Thyroid gland (tissue), 4 donors: Measurements from ENCODE around the gene LRRC36.

Experiments used
- CTCF ChIP-seq, 6 experiments: fragments of 200-600 bp in 3 of 6; fragments of 450-650 bp in 3 of 6; sonication (generic) in 3 of 6; IDR thresholded peaks; one replicate each; pipeline ENCODE4 v1.5.1; 2016 to 2019; ENCODE audit warnings: antibody characterized with exemption in 6 of 6, mild to moderate bottlenecking in 2 of 6, inconsistent platforms in 1 of 6, moderate library complexity in 1 of 6
- POLR2A ChIP-seq, 2 donors: fragments of 450-650 bp; IDR thresholded peaks; one replicate each; pipeline ENCODE4 v1.6.1; 2017; ENCODE audit warnings: antibody characterized with exemption in 2 of 2, mild to moderate bottlenecking in 2 of 2, moderate library complexity in 1 of 2

GRCh38 chr16:67310561-67310960 lies 16.1 kb upstream of the LRRC36 start:
- TF ChIP-seq POLR2A (IDR thresholded peaks at IDR 0.05) (no peak), CTCF (IDR thresholded peaks at IDR 0.05) (no peak)
